PFSK-1 (cell line): ENCODE data around the gene PPM1A.

Source experiments
- FOXP2 ChIP-seq: optimal IDR thresholded peaks from 2 replicates; pipeline ENCODE3; 2011; ENCODE audit warnings: borderline replicate concordance, control low read depth, inconsistent platforms; ENCODE audit not compliant: insufficient read depth; ENCODE audit errors: extremely low read length, extremely low read depth
- POLR2AphosphoS5 ChIP-seq: IDR thresholded peaks from 2 replicates; pipeline ENCODE4 v1.6.1; 2012; ENCODE audit warnings: low read depth, mild to moderate bottlenecking, control low read depth, low read length, moderate library complexity
- REST ChIP-seq, 2 experiments: IDR thresholded peaks; 2 replicates each; pipeline versions ENCODE4 v1.6.1 to v1.8.0; 2011 to 2012; ENCODE audit warnings: low read depth in 2 of 2, low read length in 2 of 2, control low read depth in 1 of 2, inconsistent platforms in 1 of 2, mild to moderate bottlenecking in 1 of 2, moderate library complexity in 1 of 2; ENCODE audit not compliant: insufficient read depth in 1 of 2
- SIN3A ChIP-seq: IDR thresholded peaks from 2 replicates; pipeline ENCODE4 v1.6.1; 2012; ENCODE audit warnings: mild to moderate bottlenecking, low read length, moderate library complexity, borderline replicate concordance; ENCODE audit not compliant: insufficient read depth

- TF ChIP-seq FOXP2: no peak
- TF ChIP-seq REST (IDR thresholded peaks at IDR 0.05; ENCODE audit: insufficient read depth in 1 of 2, low read depth in 2 of 2, low read length in 2 of 2): no peak
- no peak for TF ChIP-seq POLR2AphosphoS5
- no peak for TF ChIP-seq SIN3A
These were observed 15.1 kb upstream of the PPM1A start for GRCh38 chr14:60233891-60234290.
